Measurements from ENCODE around the gene C12orf43.

C12orf43 gene

GRCh38 chr12:121034616-121035305, 18.5 kb upstream of the C12orf43 start:
- H3K4me3 ChIP-seq (ENCODE audit: low read length): no peak overlapping the region
- no peaks in the 10 kb centered on the region for H3K9me3 ChIP-seq (ENCODE audit: control insufficient read depth, insufficient read depth, low read length)
- H3K4me2 ChIP-seq (ENCODE audit: low read length): no peak overlapping the region
- TF ChIP-seq EZH2phosphoT487 (IDR thresholded peaks at IDR 0.05; ENCODE audit: borderline replicate concordance, low read length) (no peak), CTCF (IDR thresholded peaks at IDR 0.05; ENCODE audit: low read depth, low read length, poor library complexity, severe bottlenecking) (no peak)
- H3K79me2 ChIP-seq (ENCODE audit: control insufficient read depth, low read length): no peaks in the 10 kb centered on the region
- H3K9me2 ChIP-seq (replicated peaks; ENCODE audit: control insufficient read depth, low read length): no peaks in the 10 kb centered on the region
- H3K4me1 ChIP-seq (ENCODE audit: control insufficient read depth, low read length): peaks cover 12% of the 10 kb centered on the region; the same call in 1 of the 2 replicates
- no peaks in the 10 kb centered on the region for H4K20me1 ChIP-seq (ENCODE audit: control insufficient read depth, insufficient read depth, low read depth, low read length)
- H3K27me3 ChIP-seq (ENCODE audit: control insufficient read depth, low read length): peaks cover 23% of the 10 kb centered on the region
- H3F3A ChIP-seq (ENCODE audit: control insufficient read depth, insufficient read depth): no peaks in the 10 kb centered on the region
- no peak overlapping the region for H3K27ac ChIP-seq (ENCODE audit: low read depth, low read length)
- no peaks in the 10 kb centered on the region for H3K36me3 ChIP-seq (ENCODE audit: control insufficient read depth, low read length)

- no peak for TF ChIP-seq CTCF (IDR thresholded peaks at IDR 0.05; ENCODE audit: low read depth, low read length, poor library complexity, severe bottlenecking)
- no peak for TF ChIP-seq EZH2phosphoT487 (IDR thresholded peaks at IDR 0.05; ENCODE audit: borderline replicate concordance, low read length)
- Histone ChIP-seq H3K4me3 (ENCODE audit: low read length) (no peak overlapping the region), H3K27ac (ENCODE audit: low read depth, low read length) (no peak overlapping the region), H3K36me3 (ENCODE audit: control insufficient read depth, low read length) (no peaks in the 10 kb centered on the region), H3K27me3 (ENCODE audit: control insufficient read depth, low read length) (peaks cover 18% of the 10 kb centered on the region), H3K4me1 (ENCODE audit: control insufficient read depth, low read length) (peaks cover 9% of the 10 kb centered on the region; the same call in 1 of the 2 replicates), H3K9me2 (replicated peaks; ENCODE audit: control insufficient read depth, low read length) (no peaks in the 10 kb centered on the region), H4K20me1 (ENCODE audit: control insufficient read depth, insufficient read depth, low read depth, low read length) (no peaks in the 10 kb centered on the region), H3K79me2 (ENCODE audit: control insufficient read depth, low read length) (no peaks in the 10 kb centered on the region), H3K4me2 (ENCODE audit: low read length) (no peak overlapping the region), H3F3A (ENCODE audit: control insufficient read depth, insufficient read depth) (no peaks in the 10 kb centered on the region), H3K9me3 (ENCODE audit: control insufficient read depth, insufficient read depth, low read length) (no peaks in the 10 kb centered on the region)
Measured at GRCh38 chr12:121033625-121034349, 17.5 kb upstream of the C12orf43 start.

GRCh38 chr12:121030576-121031212, 14.4 kb upstream of the C12orf43 start:
- Histone ChIP-seq H3K79me2 (ENCODE audit: control insufficient read depth, low read length) (no peaks in the 10 kb centered on the region), H3K36me3 (ENCODE audit: control insufficient read depth, low read length) (no peaks in the 10 kb centered on the region), H4K20me1 (ENCODE audit: control insufficient read depth, insufficient read depth, low read depth, low read length) (no peaks in the 10 kb centered on the region), H3K9me2 (replicated peaks; ENCODE audit: control insufficient read depth, low read length) (no peaks in the 10 kb centered on the region), H3K27ac (ENCODE audit: low read depth, low read length) (no peak overlapping the region), H3F3A (ENCODE audit: control insufficient read depth, insufficient read depth) (no peaks in the 10 kb centered on the region), H3K4me3 (ENCODE audit: low read length) (no peak overlapping the region), H3K9me3 (ENCODE audit: control insufficient read depth, insufficient read depth, low read length) (no peaks in the 10 kb centered on the region), H3K4me1 (ENCODE audit: control insufficient read depth, low read length) (no peaks in the 10 kb centered on the region), H3K4me2 (ENCODE audit: low read length) (no peak overlapping the region), H3K27me3 (ENCODE audit: control insufficient read depth, low read length) (peaks cover 17% of the 10 kb centered on the region)
- TF ChIP-seq EZH2phosphoT487 (IDR thresholded peaks at IDR 0.05; ENCODE audit: borderline replicate concordance, low read length): no peak
- no peak for TF ChIP-seq CTCF (IDR thresholded peaks at IDR 0.05; ENCODE audit: low read depth, low read length, poor library complexity, severe bottlenecking)

Measured in DOHH2 (cell line).